Ascending aorta (tissue), 2 donors: ENCODE data around the gene RELB. TPM values are rescaled to one million over a fixed set of nuclear protein-coding genes. Genes with fewer than 3 reads are reported as not detected.

Experiments used
- DNase-seq, 2 donors: peaks; one replicate each; pipeline ENCODE4 v3.0.0-alpha.2; 2019; ENCODE audit warnings: low spot score in 2 of 2
- H3K27ac ChIP-seq, 2 donors: fragments of 200-600 bp; sonication (generic); one replicate each; pipeline ENCODE4 v1.5.1; 2016 to 2017; ENCODE audit warnings: mild to moderate bottlenecking in 1 of 2
- H3K27me3 ChIP-seq: fragments of 200-600 bp; sonication (generic); one replicate; pipeline ENCODE4 v1.5.1; 2017
- H3K36me3 ChIP-seq, 2 donors: fragments of 200-600 bp; sonication (generic); one replicate each; pipeline ENCODE4 v1.5.1; 2016
- H3K4me1 ChIP-seq, 2 donors: fragments of 200-600 bp; sonication (generic); one replicate each; pipeline ENCODE4 v1.5.1; 2016 to 2017; ENCODE audit warnings: mild to moderate bottlenecking in 1 of 2
- H3K4me3 ChIP-seq, 2 donors: fragments of 200-600 bp; sonication (generic); one replicate each; pipeline ENCODE4 v1.5.1; 2016 to 2017; ENCODE audit warnings: mild to moderate bottlenecking in 1 of 2
- H3K9me3 ChIP-seq, 2 donors: fragments of 200-600 bp; sonication (generic); one replicate each; pipeline ENCODE4 v1.5.1; 2016
- CTCF ChIP-seq, 3 experiments: fragments of 200-600 bp in 2 of 3; fragments of 450-650 bp in 1 of 3; sonication (generic) in 2 of 3; IDR thresholded peaks; one replicate each; pipeline ENCODE4 v1.5.1; 2016 to 2019; ENCODE audit warnings: antibody characterized with exemption in 3 of 3, mild to moderate bottlenecking in 1 of 3, moderate library complexity in 1 of 3
- intact Hi-C: fragments of 100-400 bp; cut with DNase I; formaldehyde crosslinking; loops from one replicate; pipeline ENCODE4 v1.15.1; 2023
- total RNA-seq: library from RNA; depleted of rRNA; stranded (reverse); fragments of >200 nt; gene quantifications from one replicate; pipeline ENCODE4 v1.1.0, GENCODE V29; 2016

The RELB gene
- total RNA-seq, 1 donor from 2014 or later = 8.7 TPM

DNA sequence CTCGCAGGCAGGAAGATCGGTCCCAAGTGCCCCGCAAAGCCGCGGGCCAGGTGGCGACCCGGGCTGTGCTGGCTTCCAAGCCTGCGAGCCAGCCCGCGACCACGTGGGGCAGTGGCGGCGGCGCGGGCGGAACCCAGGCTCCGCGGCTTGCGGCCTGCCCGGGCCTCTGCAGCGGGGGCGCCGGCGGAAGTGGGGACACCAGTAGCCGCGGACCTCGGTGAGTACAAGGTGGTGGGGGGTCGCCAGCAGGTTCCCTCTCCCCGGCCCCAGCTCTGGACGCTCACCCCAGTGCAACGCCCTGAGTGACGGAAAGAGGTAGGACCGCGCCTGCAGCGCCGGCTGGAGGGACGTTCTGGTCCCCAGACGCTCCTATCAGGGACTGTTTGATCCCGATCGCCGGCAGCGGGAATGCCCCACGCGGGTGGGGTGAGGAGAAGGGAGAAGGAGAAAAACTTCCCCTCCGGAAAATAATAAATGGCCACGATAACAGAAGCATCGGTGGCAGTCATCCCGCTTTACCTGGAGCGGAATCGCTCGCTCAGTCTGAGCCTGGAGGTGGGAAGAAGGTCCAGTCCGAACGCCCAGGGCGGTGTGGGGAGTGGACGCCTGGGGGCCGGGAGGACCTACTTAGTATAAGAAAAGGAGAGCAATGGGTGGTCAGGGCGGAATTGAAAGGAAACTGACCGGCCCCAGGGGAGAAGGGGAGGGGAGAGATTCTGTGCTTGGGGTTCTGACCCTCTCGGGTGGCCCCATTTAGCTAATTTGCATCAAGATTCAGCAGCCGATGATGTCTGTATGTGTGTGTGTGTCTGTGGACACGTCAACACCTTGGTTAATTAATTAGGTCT lies 78.0 kb downstream of the RELB start, which contains the start of gene GEMIN7:
Gene GEMIN7 (plus strand): TSS at position 198 of the 848 bp plus-strand sequence. CDS start 10,855 bp downstream, outside the sequence.
- intact Hi-C loops = loop anchor here (1.0 to 2.0 kb wide), 2 partner anchors 12 to 40 kb away; partner anchors contain the start of gene CLASRP
- peak in 1 of 2 donors; percentile 84 for DNase-seq
- no peaks in the 10 kb centered on the region for H3K9me3 ChIP-seq
- H3K36me3 ChIP-seq = peaks cover 0 to 8% of the 10 kb centered on the region in 2 donors
- no peaks in the 10 kb centered on the region for H3K27me3 ChIP-seq
- peak in 1 of 3 experiments; percentile 16 for TF ChIP-seq CTCF (IDR thresholded peaks at IDR 0.05)
- peak within 1 kb of the TSS; percentile 86 to 91 for H3K4me3 ChIP-seq
- peaks cover 7 to 10% of the 10 kb centered on the region in 2 donors for H3K4me1 ChIP-seq
- peak within 1 kb of the TSS in 1 of 2 donors; percentile 15 for H3K27ac ChIP-seq

DNA sequence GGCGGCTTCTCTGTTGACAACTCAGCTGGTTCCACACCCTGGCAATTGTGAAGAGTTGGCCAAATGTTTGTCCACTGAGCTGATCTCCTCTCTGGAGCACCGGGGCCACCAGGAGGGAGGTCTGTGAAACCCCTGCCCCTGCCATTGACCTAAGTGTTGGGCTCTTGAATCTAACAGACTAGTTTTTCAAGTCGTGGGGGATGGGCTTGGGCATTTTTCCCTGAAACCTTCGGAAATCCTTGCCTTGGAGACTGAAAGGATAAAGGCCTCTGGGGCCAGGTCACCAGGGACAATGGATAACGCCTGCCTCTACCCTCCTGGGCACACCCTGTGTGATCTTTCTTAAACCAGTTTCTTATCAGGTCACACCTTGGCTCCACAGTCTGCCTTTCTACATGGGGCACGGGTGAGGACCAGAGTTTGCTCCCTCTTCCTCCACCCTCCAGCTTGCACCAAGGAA lies 78.7 kb downstream of the RELB start:
- no peak for DNase-seq
- peak overlapping the region; percentile 86 to 91 for H3K4me3 ChIP-seq
- H3K36me3 ChIP-seq = peaks cover 0 to 8% of the 10 kb centered on the region in 2 donors
- no peaks in the 10 kb centered on the region for H3K9me3 ChIP-seq
- no peak overlapping the region for H3K27ac ChIP-seq
- no peak for TF ChIP-seq CTCF (IDR thresholded peaks at IDR 0.05)
- peaks cover 7 to 10% of the 10 kb centered on the region in 2 donors for H3K4me1 ChIP-seq
- intact Hi-C loops = loop anchor here (1.0 to 2.0 kb wide), 2 partner anchors 11 to 41 kb away; partner anchors contain the start of gene CLASRP
- H3K27me3 ChIP-seq = no peaks in the 10 kb centered on the region

DNA sequence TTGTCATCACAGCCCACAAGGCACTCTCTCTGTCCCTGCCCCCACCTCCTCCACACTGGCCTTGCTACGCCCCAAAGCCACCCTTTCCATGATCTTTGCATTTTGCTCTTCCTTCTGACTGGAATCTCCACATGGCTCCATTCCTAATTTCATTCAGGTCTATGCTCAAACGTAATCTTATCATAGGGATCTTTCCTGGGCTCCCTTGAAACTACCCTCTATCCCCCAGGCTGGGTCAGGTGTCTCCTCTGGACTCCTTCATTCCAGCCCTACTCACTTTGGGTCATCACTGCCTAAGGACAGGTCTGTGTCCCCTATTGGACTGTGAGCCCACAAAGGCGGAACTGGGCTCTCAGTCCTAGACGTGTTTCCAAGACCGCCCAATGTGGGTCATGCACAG lies 80.9 kb downstream of the RELB start:
- H3K27ac ChIP-seq = no peak overlapping the region
- no peak for TF ChIP-seq CTCF (IDR thresholded peaks at IDR 0.05)
- intact Hi-C loops = no loop called here
- H3K27me3 ChIP-seq = no peaks in the 10 kb centered on the region
- no peaks in the 10 kb centered on the region for H3K9me3 ChIP-seq
- peaks cover 7 to 10% of the 10 kb centered on the region in 2 donors for H3K4me1 ChIP-seq
- H3K4me3 ChIP-seq = no peak overlapping the region
- peaks cover 0 to 12% of the 10 kb centered on the region in 2 donors for H3K36me3 ChIP-seq
- DNase-seq = no peak

DNA sequence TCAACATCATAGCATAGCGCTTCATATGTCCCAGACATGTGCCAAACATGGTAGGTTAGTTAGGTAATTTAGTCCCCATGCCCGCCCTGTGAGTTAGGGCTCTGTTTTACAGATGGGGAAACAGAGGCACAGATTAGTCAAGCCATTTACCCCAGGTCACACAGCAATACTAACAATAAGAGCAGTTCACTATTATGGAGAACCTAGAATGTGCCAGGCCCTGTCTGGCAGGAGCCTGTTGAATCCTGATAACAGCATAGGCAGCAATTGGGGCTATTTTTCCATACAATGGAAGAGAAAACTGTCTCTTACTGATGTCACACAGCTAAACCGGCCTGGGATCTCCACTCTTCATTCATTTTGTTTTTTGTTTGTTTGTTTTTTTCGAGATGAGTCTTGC lies 85.2 kb downstream of the RELB start:
- DNase-seq = no peak
- intact Hi-C loops = no loop called here
- Histone ChIP-seq H3K9me3 (no peaks in the 10 kb centered on the region), H3K4me1 (peaks cover 5 to 7% of the 10 kb centered on the region in 2 donors), H3K27ac (no peak overlapping the region), H3K27me3 (no peaks in the 10 kb centered on the region), H3K36me3 (peaks cover 4 to 24% of the 10 kb centered on the region in 2 donors), H3K4me3 (no peak overlapping the region)
- no peak for TF ChIP-seq CTCF (IDR thresholded peaks at IDR 0.05)

DNA sequence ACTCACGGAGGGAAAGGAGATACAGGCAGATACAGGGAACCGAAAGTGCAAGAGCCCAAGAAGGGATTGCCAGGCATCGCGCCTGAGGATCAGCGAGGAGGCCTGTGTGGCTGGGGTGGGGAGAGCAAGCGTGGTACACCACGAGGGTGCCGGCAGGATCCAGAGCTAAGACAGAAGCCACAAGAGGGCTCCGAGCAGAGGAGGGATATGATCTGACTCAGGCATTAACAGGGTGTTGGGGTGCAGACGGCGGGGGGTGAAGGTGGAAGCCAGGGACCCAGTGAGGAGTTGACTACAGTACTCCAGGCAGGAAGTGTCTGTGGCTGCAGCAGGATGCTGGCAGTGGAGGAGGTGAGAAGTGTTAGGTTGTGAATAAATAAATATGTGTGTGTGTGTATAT lies 86.3 kb downstream of the RELB start:
- Histone ChIP-seq H3K27ac (no peak overlapping the region), H3K36me3 (peaks cover 4 to 17% of the 10 kb centered on the region in 2 donors), H3K4me1 (peaks cover 7 to 10% of the 10 kb centered on the region in 2 donors), H3K4me3 (no peak overlapping the region), H3K27me3 (no peaks in the 10 kb centered on the region), H3K9me3 (no peaks in the 10 kb centered on the region)
- intact Hi-C loops = no loop called here
- no peak for TF ChIP-seq CTCF (IDR thresholded peaks at IDR 0.05)
- DNase-seq = peak in 1 of 2 donors; percentile 20

Other genes starting within 250 kb of the RELB start
- not detected for gene CBLC, start 223.6 kb upstream of the RELB start, total RNA-seq
- gene BCAM, start 192.4 kb upstream of the RELB start, total RNA-seq = 832 TPM
- gene NECTIN2, start 155.2 kb upstream of the RELB start, total RNA-seq = 125 TPM
- 25.5 TPM for gene TOMM40, start 110.2 kb upstream of the RELB start, total RNA-seq
- 436 TPM for gene APOE, start 95.7 kb upstream of the RELB start, total RNA-seq
- 17.0 TPM for gene APOC1, start 86.9 kb upstream of the RELB start, total RNA-seq
- not detected for gene APOC4, start 59.2 kb upstream of the RELB start, total RNA-seq
- not detected for gene APOC2, start 55.4 kb upstream of the RELB start, total RNA-seq
- gene CLPTM1, start 46.1 kb upstream of the RELB start, total RNA-seq = 65.2 TPM
- 103 TPM for gene CLASRP, start 37.6 kb downstream of the RELB start, total RNA-seq
- not detected for gene ZNF296, start 75.0 kb downstream of the RELB start, total RNA-seq
- 48.2 TPM for gene GEMIN7, start 77.8 kb downstream of the RELB start, total RNA-seq
- gene PPP1R37, start 91.7 kb downstream of the RELB start, total RNA-seq = 17.6 TPM
- gene NKPD1, start 159.5 kb downstream of the RELB start, total RNA-seq = not detected
- gene TRAPPC6A, start 176.8 kb downstream of the RELB start, total RNA-seq = 18.3 TPM
- gene BLOC1S3, start 177.3 kb downstream of the RELB start, total RNA-seq = 0.32 TPM
- 33.5 TPM for gene EXOC3L2, start 243.9 kb downstream of the RELB start, total RNA-seq
- 22.8 TPM for gene MARK4, start 249.8 kb downstream of the RELB start, total RNA-seq